ENCODE data around the gene FRY. TPM values are rescaled to one million over a fixed set of nuclear protein-coding genes. Genes with fewer than 3 reads are reported as not detected.

FRY gene
- total and polyA plus RNA-seq, 2 of the 13 experiments (the other 11 are each of a cell fraction or from before 2014, with no cell fraction given) = 8.2 to 13.1 TPM

GRCh38 chr13:32195713-32196112 is 164.1 kb downstream of the FRY start (continued):
- peak; percentile 76 for TF ChIP-seq NR2F6 (IDR thresholded peaks at IDR 0.05)
- peak; percentile 64; the same call in 1 of the 2 replicates for TF ChIP-seq NR2F6 (CRISPR knock-in tag; IDR thresholded peaks at IDR 0.05)
- peak; percentile 28; the same call in 1 of the 2 replicates for TF ChIP-seq RARA (CRISPR knock-in tag; IDR thresholded peaks at IDR 0.05)
- peak; percentile 62 for TF ChIP-seq CEBPG (CRISPR knock-in tag; IDR thresholded peaks at IDR 0.05)
- 0 out of 2 replicates have a peak, but pooled peaks have one; percentile 50 for TF ChIP-seq NR2F2 (IDR thresholded peaks at IDR 0.05; ENCODE audit: borderline replicate concordance, low read depth)
- TF ChIP-seq FOXA1 (IDR thresholded peaks at IDR 0.05) = no peak
- peak; percentile 75 for TF ChIP-seq FOXA1 (CRISPR knock-in tag; IDR thresholded peaks at IDR 0.05)
- TF ChIP-seq SIN3A (IDR thresholded peaks at IDR 0.05; ENCODE audit: borderline replicate concordance, low read depth, low read length) = no peak
- no peak for TF ChIP-seq GLI4 (CRISPR knock-in tag; IDR thresholded peaks at IDR 0.05; ENCODE audit: borderline replicate concordance)
- peak; percentile 48; the same call in 1 of the 2 replicates for TF ChIP-seq ARID5B (CRISPR knock-in tag; IDR thresholded peaks at IDR 0.05)
- TF ChIP-seq GATAD2A (CRISPR knock-in tag; IDR thresholded peaks at IDR 0.05) = peak; percentile 66
- TF ChIP-seq CREB1 (IDR thresholded peaks at IDR 0.05) = no peak
- TF ChIP-seq CREB1 (CRISPR knock-in tag; IDR thresholded peaks at IDR 0.05) = peak; percentile 44
- TF ChIP-seq NBN (conservative IDR thresholded peaks at IDR 0.05) = no peak
- TF ChIP-seq SOX6 (IDR thresholded peaks at IDR 0.05) = no peak
- TF ChIP-seq SOX6 (CRISPR knock-in tag; IDR thresholded peaks at IDR 0.05) = peak; percentile 90
- peak in 1 of 2 experiments; percentile 61; a peak in 1 of 4 replicates for TF ChIP-seq EP300 (IDR thresholded peaks at IDR 0.05; ENCODE audit: low read depth in 2 of 2, low read length in 2 of 2)
- TF ChIP-seq EP300 (CRISPR knock-in tag; IDR thresholded peaks at IDR 0.05; ENCODE audit: borderline replicate concordance) = 0 out of 2 replicates have a peak, but pooled peaks have one; percentile 35
- TF ChIP-seq HNF4G (IDR thresholded peaks at IDR 0.05; ENCODE audit: borderline replicate concordance, low read depth, low read length) = peak; percentile 42; the same call in 1 of the 2 replicates
- TF ChIP-seq HNF4G (CRISPR knock-in tag; IDR thresholded peaks at IDR 0.05; ENCODE audit: borderline replicate concordance, low read depth) = no peak
- no peak for TF ChIP-seq ARID4A (CRISPR knock-in tag; IDR thresholded peaks at IDR 0.05; ENCODE audit: borderline replicate concordance)
- no peak for TF ChIP-seq SAFB2 (CRISPR knock-in tag; IDR thresholded peaks at IDR 0.05; ENCODE audit: borderline replicate concordance, low read depth)
- TF ChIP-seq NR2F1 (CRISPR knock-in tag; IDR thresholded peaks at IDR 0.05) = 0 out of 4 replicates have a peak, but pooled peaks of 1 of the 2 experiments have one; percentile 48
- TF ChIP-seq ZNF83 (CRISPR knock-in tag; IDR thresholded peaks at IDR 0.05; ENCODE audit: borderline replicate concordance) = no peak
- TF ChIP-seq ZNF24 (IDR thresholded peaks at IDR 0.05) = no peak

All from HepG2 (cell line).